GM21786 (cell line): Measurements from ENCODE around the gene KIF14.
"Not testable (repeated sequence)": the region's sequence is repeated elsewhere in the genome, so short reads cannot be mapped to it uniquely, and the experiment has no call there.

Source experiments
- ATAC-seq: cut with Tn5 transposase; IDR thresholded peaks from one replicate; pipeline ENCODE4 v1.9.1; 2021; ENCODE audit not compliant: unreplicated experiment

Gene KIF14

GRCh38 chr1:200636681-200637080 is 16.1 kb upstream of the KIF14 start:
- no peak for ATAC-seq

DNA sequence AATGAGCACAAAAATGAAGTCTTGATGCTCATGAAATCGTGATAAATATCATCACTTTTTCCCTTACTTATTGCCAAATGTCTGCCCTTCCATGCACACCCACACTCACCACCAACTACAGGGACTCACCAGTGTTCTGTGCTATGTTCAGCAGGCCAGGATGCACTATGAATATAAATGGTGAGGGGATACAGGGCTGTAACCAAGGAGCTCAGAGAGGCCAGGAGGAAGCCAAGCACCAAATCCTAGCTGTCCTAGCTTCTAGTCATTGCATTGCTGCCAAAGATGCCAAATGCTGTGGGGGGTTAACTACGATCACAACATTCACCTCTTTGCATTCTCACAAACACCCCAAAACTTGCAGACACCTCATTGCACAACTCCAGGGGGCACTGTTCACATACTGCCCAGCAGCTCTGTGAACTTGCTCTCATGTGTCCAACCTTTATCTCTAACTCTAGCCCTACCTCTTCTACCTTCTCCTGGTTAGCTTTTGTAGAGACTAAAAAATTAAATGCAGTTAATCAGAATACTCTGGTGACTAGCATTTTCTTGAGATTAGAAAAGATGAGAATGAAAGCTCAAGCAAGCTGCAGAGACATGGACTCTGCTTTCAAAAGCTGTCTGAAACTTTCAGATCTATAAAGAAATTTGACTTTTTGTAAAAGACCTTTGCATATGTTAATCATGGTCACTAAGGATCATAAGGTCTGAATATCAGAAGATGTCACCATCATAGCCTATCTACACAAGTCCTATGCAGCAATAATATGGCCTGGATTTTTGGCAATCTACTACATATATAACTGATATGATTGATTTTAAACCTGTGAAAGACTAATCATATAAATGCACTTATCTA is 13.9 kb upstream of the KIF14 start:
- ATAC-seq, result peak; percentile 51

DNA sequence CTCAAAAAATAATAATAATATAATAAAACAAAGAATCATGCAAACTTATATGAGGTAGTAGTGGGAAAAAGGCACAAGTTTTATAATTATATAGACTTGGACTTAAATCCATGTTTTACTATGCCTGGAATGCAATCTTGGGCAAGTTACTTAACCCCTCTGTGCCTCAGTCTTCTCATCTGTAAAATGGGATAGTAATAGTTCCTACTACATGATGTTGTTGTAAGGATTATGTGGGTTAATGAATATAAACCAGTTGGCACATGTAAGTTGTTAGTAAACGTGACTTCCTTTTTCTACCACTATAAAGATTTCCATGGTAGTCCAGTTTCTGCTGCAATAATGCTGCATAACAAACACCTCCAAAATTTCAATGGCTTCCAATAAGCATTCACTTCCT is 10.8 kb upstream of the KIF14 start:
- ATAC-seq, result no peak

DNA sequence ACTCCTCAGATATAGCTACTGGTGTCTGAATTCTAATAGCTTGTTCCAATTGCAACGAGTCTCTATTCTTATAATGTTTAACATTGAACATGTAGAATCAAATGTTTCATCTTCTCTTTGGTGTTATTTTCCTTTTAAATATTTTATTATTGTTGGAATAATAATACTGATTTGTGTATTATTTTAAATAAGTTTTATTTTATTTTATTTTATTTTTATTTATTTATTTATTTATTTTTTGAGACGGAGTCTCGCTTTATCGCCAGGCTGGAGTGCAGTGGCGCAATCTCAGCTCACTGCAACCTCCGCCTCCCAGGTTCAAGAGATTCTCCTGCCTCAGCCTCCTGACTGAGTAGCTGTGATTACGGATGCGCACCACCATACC is 10.0 kb upstream of the KIF14 start:
- not testable (repeated sequence) for ATAC-seq

DNA sequence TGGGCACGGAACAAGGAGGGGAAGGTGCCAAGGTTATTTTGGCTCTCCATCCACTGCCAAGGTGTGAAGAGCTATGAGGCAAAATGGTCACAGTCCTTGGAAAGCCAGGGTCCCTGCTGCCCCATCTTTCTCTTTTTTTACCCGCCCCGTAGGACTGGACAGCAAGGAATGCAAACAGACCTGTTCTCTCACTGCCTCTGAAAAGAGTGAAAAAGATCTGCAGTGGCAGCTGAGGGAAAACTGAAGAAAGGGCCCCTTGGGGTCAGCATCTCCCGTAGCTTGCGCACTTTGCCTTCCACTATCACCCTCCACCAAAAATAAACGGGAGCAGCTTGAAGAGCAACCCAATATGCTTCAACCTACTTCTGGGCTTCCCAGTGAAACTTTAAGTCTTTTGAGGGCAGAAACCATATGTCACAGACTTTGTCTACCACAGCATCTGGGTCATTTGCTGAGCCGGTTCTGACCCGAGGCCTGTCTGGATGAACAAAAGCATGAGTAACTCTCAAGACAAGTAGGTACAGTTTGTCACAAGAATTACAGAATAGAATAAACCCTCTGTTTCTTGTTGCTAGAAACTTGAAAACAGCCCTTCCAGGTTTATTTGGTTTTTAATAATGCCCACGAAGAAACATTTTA is 9.4 kb upstream of the KIF14 start:
- no peak for ATAC-seq

DNA sequence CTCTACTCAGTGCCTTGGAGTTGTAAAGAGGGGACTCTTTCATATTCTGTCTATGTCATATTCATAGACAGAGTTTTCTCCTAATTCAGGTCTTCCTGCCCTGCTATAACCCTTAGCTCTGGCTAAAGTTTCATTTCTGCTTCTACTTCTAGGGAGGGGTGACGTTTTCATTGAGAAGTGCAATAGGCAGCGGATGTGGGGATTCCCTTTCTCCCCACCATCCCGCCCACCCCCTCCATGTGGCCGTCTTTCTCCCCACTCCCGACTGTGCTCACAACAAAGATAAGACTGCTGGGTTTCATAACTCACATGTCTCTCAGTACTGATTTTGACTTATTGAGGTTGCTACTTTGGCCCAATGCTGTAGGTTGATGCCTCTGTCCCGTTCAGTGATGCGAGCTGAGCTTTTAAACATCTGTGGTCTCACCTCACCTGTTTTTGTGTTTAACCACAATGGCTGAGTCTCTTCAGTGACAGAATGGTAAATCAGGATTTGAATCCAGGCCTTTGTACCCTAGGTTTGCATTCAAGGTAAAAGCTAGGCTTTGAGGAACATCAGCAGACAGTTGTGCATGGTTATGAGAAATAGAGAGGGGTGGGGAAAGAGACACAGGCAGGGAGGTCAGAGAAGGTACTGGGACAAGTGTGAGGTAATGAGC is 7.8 kb upstream of the KIF14 start:
- ATAC-seq, result peak; percentile 73

GRCh38 chr1:200627575-200628222 is 7.1 kb upstream of the KIF14 start:
- peak; percentile 23 for ATAC-seq

DNA sequence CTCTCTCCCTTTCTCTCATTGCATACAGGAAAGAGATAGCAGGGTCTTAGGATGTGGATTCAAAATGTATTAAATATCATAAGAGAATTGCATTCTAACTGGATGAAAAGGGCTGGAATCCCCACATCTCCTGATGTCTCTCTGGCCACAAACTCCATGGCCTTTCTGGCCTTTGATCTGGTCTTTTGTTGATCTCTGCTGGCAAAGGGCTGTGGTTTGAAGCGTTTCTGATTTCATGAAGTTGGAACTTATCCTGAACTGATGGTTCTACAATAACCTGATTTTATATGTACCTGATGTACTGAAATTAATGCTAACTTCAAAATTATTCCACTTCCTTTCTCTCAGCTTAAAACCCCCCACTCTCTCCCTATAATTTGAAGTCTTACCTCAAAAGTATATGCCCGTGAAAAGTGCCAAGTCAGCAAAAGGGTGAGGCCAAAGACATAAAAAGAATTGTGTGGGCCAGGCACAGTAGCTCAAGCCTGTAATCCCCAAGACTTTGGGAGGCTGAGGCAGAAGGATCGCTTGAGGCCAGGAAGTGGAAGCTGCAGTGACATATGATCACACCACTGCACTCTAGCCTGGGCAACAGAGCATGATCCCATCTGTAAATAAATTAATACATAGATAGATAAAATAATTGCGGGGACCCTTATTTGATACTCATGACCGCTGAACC is 6.4 kb upstream of the KIF14 start:
- ATAC-seq, result no peak

- peak; percentile 18 for ATAC-seq
Measured at GRCh38 chr1:200625381-200625824, 4.9 kb upstream of the KIF14 start.

DNA sequence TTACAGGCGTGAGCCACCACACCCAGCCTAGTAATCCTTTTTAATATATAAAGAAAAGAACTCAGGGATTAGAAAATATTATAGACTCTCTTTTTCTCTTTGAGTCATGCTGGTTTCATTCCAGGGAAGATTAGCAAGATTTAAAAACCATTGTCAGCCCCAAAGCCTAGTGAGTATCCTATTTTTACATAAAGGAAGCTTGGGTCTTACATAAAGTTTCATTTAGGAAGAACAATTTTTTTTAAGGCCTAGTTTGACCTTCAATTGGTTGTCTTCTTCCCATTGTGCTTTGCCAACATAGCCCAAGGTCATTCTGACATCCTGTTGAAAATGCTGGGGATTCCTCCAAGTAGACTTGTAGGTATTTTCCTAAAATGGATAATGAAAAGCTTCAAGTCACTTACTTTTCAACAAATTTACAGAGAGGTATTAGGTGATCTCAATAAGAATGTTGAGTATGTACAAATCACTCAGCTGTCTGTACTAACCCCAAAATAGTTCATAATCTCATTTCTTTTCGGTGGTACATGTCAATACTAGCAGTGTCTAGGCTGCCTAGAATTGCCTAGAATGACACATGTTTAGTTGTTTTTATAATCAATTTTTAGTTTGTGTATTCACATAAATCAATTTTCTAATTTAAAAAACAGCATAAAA is 4.3 kb upstream of the KIF14 start:
- ATAC-seq, result no peak

DNA sequence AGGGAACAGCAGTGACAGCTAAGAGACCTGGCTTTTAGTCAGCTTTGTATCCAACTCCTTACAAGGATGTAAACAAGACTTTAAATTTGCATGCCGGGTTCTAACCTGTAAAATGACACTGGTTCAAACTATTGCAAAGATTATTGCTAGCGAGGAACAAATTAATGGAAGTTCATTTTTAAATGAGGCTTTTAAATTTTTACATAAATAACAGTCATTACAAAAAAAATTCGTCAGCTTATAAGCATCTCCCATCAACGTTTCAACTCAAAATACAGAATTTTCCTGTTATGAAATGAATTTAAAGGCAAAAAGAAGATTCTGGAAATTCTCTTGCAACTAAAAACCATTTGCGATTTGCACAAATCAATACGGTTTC is 668 bp downstream of the KIF14 start:
- no peak for ATAC-seq

GRCh38 chr1:200610846-200611245 is 9.7 kb downstream of the KIF14 start:
- ATAC-seq, result no peak

DNA sequence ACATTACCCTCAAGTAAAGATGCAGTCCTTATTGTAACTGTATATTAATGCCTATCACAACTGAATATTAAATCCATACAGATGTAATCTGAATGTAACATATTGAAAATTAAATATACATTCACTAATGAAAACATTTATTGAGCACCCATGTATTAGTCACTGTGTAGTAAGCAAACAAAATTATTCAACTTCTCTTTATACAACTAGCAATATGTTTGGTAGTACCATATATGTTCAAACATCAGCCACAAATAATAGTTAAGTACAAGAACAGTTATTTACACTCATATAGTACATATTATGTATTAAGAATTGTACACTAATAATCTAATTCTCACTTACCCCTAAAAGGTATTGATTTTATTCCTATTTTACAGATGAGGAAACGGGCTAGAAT is 17.9 kb downstream of the KIF14 start:
- no peak for ATAC-seq

- ATAC-seq, result no peak
Measured at GRCh38 chr1:200590001-200590400, 30.6 kb downstream of the KIF14 start.

- peak; percentile 70 for ATAC-seq
Measured at GRCh38 chr1:200588698-200589097, 31.9 kb downstream of the KIF14 start.

- no peak for ATAC-seq
Measured at GRCh38 chr1:200564319-200564718, 56.2 kb downstream of the KIF14 start.

GRCh38 chr1:200561856-200562214 is 58.7 kb downstream of the KIF14 start:
- peak; percentile 26 for ATAC-seq

- ATAC-seq, result no peak
Measured at GRCh38 chr1:200558866-200559459, 61.6 kb downstream of the KIF14 start.

DNA sequence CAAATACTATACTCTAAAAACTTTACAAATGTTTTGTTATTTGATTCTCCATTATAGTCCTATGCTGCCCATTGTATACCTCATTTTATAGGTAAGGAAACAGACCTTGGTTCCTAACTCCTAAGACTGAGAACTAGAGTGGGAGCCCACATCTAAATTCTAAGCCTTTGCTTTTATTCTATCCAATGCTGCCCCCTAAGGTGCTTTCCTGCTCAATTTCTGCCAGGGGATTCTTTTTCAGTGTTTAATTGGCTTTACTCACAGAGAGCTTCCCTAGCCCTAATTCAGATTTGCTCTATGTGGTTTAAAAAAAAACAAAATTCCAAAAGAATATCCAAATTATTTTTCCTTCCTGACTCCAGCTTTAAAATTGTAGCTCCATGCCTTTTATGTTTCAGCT is 64.5 kb downstream of the KIF14 start:
- ATAC-seq, result no peak

DNA sequence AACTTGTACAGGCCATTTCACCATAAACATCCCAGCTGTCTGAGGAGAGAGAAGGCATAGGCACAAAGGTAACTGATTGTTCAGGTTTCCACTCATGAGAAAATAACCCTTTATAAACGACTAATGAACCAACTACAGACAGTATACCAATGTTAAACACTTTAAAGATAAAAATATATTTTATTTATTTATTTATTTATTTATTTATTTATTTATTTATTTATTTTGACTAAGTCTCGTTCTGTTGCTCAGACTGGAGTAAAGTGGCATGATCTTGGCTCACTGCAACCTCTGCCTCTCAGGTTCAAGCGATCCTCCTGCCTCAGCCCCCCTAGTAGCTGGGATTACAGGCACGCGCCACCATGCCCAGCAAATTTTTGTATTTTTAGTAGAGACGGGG is 67.8 kb downstream of the KIF14 start:
- not testable (repeated sequence) for ATAC-seq
